HUES6 (cell line): Measurements from ENCODE around the gene SLC35B1.
A peak's percentile ranks its signal among the peaks of the same experiment; 100 is the strongest.

Experiments used
- H3K27ac ChIP-seq: 2 replicates; pipeline ENCODE4 v1.7.0; 2013; ENCODE audit warnings: low read depth, mild to moderate bottlenecking, low read length, inconsistent platforms
- H3K27me3 ChIP-seq: 2 replicates; pipeline ENCODE4 v1.6.1; 2013; ENCODE audit warnings: low read length; ENCODE audit not compliant: control insufficient read depth, insufficient read depth
- H3K36me3 ChIP-seq: 2 replicates; pipeline ENCODE4 v1.6.1; 2013; ENCODE audit warnings: low read length; ENCODE audit not compliant: control insufficient read depth, insufficient read depth
- H3K4me1 ChIP-seq: 2 replicates; pipeline ENCODE4 v1.6.1; 2013; ENCODE audit warnings: low read length; ENCODE audit not compliant: control insufficient read depth, insufficient read depth
- H3K4me3 ChIP-seq: 2 replicates; pipeline ENCODE4 v1.5.1; 2013; ENCODE audit warnings: low read depth, low read length
- H3K9ac ChIP-seq: one replicate; pipeline ENCODE4 v1.6.1; 2013; ENCODE audit warnings: mild to moderate bottlenecking, low read length
- H3K9me3 ChIP-seq: 2 replicates; pipeline ENCODE4 v1.6.1; 2013; ENCODE audit warnings: low read depth, low read length; ENCODE audit not compliant: control insufficient read depth, insufficient read depth

The SLC35B1 gene

GRCh38 chr17:49746791-49747490 lies 39.2 kb upstream of the SLC35B1 start:
- H3K9me3 ChIP-seq: no peaks in the 10 kb centered on the region
- 0 out of 2 replicates have a peak, but pooled peaks cover 4% of the 10 kb centered on the region for H3K4me1 ChIP-seq
- no peak overlapping the region for H3K27ac ChIP-seq
- no peaks in the 10 kb centered on the region for H3K36me3 ChIP-seq
- H3K9ac ChIP-seq: peak overlapping the region; percentile 4
- no peak overlapping the region for H3K4me3 ChIP-seq
- H3K27me3 ChIP-seq: no peaks in the 10 kb centered on the region

- no peak overlapping the region for H3K27ac ChIP-seq
- no peaks in the 10 kb centered on the region for H3K27me3 ChIP-seq
- no peak overlapping the region for H3K9ac ChIP-seq
- H3K4me3 ChIP-seq: no peak overlapping the region
- H3K4me1 ChIP-seq: 0 out of 2 replicates have a peak, but pooled peaks cover 4% of the 10 kb centered on the region
- no peaks in the 10 kb centered on the region for H3K36me3 ChIP-seq
- no peaks in the 10 kb centered on the region for H3K9me3 ChIP-seq
Measured at GRCh38 chr17:49745175-49746139, 37.7 kb upstream of the SLC35B1 start.

- H3K9me3 ChIP-seq: no peaks in the 10 kb centered on the region
- H3K27me3 ChIP-seq: no peaks in the 10 kb centered on the region
- no peaks in the 10 kb centered on the region for H3K36me3 ChIP-seq
- no peak overlapping the region for H3K4me3 ChIP-seq
- H3K27ac ChIP-seq: no peak overlapping the region
- no peak overlapping the region for H3K9ac ChIP-seq
- H3K4me1 ChIP-seq: 0 out of 2 replicates have a peak, but pooled peaks cover 4% of the 10 kb centered on the region
Measured at GRCh38 chr17:49742166-49742638, 34.4 kb upstream of the SLC35B1 start.

GRCh38 chr17:49741692-49742076 lies 33.9 kb upstream of the SLC35B1 start:
- H3K4me1 ChIP-seq: no peaks in the 10 kb centered on the region
- no peak overlapping the region for H3K27ac ChIP-seq
- no peaks in the 10 kb centered on the region for H3K27me3 ChIP-seq
- H3K9ac ChIP-seq: no peak overlapping the region
- H3K4me3 ChIP-seq: no peak overlapping the region
- H3K36me3 ChIP-seq: no peaks in the 10 kb centered on the region
- no peaks in the 10 kb centered on the region for H3K9me3 ChIP-seq

GRCh38 chr17:49741009-49741691 lies 33.4 kb upstream of the SLC35B1 start:
- no peaks in the 10 kb centered on the region for H3K4me1 ChIP-seq
- no peak overlapping the region for H3K27ac ChIP-seq
- H3K9ac ChIP-seq: no peak overlapping the region
- H3K9me3 ChIP-seq: no peaks in the 10 kb centered on the region
- H3K27me3 ChIP-seq: no peaks in the 10 kb centered on the region
- no peaks in the 10 kb centered on the region for H3K36me3 ChIP-seq
- no peak overlapping the region for H3K4me3 ChIP-seq

GRCh38 chr17:49739641-49740271 lies 32.0 kb upstream of the SLC35B1 start:
- Histone ChIP-seq H3K4me3 (no peak overlapping the region), H3K4me1 (no peaks in the 10 kb centered on the region), H3K36me3 (no peaks in the 10 kb centered on the region), H3K9me3 (no peaks in the 10 kb centered on the region), H3K9ac (no peak overlapping the region), H3K27ac (no peak overlapping the region), H3K27me3 (no peaks in the 10 kb centered on the region)

GRCh38 chr17:49738456-49739163 lies 30.8 kb upstream of the SLC35B1 start:
- Histone ChIP-seq H3K4me3 (no peak overlapping the region), H3K9ac (no peak overlapping the region), H3K4me1 (no peaks in the 10 kb centered on the region), H3K27me3 (no peaks in the 10 kb centered on the region), H3K9me3 (no peaks in the 10 kb centered on the region), H3K36me3 (no peaks in the 10 kb centered on the region), H3K27ac (no peak overlapping the region)

- Histone ChIP-seq H3K4me3 (no peak overlapping the region), H3K36me3 (peaks cover 6% of the 10 kb centered on the region), H3K4me1 (no peaks in the 10 kb centered on the region), H3K9ac (no peak overlapping the region), H3K9me3 (no peaks in the 10 kb centered on the region), H3K27ac (no peak overlapping the region), H3K27me3 (no peaks in the 10 kb centered on the region)
Measured at GRCh38 chr17:49734515-49735490, 27.0 kb upstream of the SLC35B1 start.

GRCh38 chr17:49731435-49731831 lies 23.7 kb upstream of the SLC35B1 start:
- H3K27ac ChIP-seq: no peak overlapping the region
- H3K9me3 ChIP-seq: no peaks in the 10 kb centered on the region
- H3K9ac ChIP-seq: no peak overlapping the region
- H3K36me3 ChIP-seq: peaks cover 9% of the 10 kb centered on the region
- H3K4me1 ChIP-seq: no peaks in the 10 kb centered on the region
- no peaks in the 10 kb centered on the region for H3K27me3 ChIP-seq
- no peak overlapping the region for H3K4me3 ChIP-seq
